Myocyte (in vitro differentiated cells): ENCODE measurements around the gene FEN1. TPM values are rescaled to one million over a fixed set of nuclear protein-coding genes. Genes with fewer than 3 reads are reported as not detected.

ENCODE experiments used
- DNase-seq: peaks from one replicate; pipeline ENCODE4 v3.0.0-alpha.2; 2012; ENCODE audit warnings: low read depth
- polyA plus RNA-seq: library from polyadenylated mRNA; unstranded; fragments of >200 nt; gene quantifications from one replicate; pipeline ENCODE4 v1.2.1, GENCODE V29; 2012; ENCODE audit warnings: missing spikeins
- total RNA-seq: library from RNA; depleted of rRNA; stranded (reverse); fragments of >200 nt; gene quantifications from 2 replicates; pipeline ENCODE4 v1.2.3, GENCODE V29; 2014

FEN1 gene, protein sequence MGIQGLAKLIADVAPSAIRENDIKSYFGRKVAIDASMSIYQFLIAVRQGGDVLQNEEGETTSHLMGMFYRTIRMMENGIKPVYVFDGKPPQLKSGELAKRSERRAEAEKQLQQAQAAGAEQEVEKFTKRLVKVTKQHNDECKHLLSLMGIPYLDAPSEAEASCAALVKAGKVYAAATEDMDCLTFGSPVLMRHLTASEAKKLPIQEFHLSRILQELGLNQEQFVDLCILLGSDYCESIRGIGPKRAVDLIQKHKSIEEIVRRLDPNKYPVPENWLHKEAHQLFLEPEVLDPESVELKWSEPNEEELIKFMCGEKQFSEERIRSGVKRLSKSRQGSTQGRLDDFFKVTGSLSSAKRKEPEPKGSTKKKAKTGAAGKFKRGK
- 13.4 and 13.9 TPM in 2 replicates for total RNA-seq
- 14.1 TPM for polyA plus RNA-seq

DNA sequence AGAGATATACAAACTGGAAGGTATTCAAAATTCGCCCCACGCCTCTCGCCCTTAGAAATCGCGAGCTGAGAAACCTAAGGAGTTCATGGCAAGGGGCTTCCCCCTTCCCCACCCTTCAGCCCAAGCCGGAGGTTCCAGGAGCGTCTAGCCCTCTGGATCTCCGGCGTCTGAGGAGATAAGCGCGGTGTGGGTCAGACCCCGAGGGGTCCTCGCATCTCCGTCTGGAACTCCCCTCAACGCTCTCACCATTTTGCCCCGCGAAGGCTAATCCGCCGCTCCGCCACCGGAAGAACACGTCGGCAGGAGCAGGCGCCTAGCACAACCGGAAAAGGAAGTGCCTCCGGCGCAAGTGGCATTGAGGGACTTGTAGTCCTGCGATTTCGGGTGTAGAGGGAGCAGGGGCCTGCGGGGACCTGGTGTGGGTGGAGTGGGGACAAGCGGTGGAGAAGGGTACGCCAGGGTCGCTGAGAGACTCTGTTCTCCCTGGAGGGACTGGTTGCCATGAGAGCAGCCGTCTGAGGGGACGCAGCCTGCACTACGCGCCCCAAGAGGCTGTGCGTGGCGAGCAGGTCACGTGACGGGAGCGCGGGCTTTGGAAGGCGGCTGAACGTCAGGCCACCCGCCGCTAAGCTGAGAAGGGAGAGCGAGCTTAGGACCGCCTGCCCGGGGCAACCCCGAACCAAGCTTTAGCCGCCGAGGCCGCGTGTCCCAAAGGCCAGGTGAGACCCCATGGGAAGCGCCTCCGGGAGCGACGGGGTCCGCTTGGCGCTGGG, at the start of gene FEN1, which contains the start of gene TMEM258:
Gene FEN1 (plus strand): TSS at position 602 of the 773 bp plus-strand sequence. CDS start 2,451 bp downstream, outside the sequence.
Gene TMEM258 (minus strand): TSS at position 290 of the 773 bp plus-strand sequence. CDS start 41 bp downstream, at position 249.
- peak; percentile 94 for DNase-seq

DNA sequence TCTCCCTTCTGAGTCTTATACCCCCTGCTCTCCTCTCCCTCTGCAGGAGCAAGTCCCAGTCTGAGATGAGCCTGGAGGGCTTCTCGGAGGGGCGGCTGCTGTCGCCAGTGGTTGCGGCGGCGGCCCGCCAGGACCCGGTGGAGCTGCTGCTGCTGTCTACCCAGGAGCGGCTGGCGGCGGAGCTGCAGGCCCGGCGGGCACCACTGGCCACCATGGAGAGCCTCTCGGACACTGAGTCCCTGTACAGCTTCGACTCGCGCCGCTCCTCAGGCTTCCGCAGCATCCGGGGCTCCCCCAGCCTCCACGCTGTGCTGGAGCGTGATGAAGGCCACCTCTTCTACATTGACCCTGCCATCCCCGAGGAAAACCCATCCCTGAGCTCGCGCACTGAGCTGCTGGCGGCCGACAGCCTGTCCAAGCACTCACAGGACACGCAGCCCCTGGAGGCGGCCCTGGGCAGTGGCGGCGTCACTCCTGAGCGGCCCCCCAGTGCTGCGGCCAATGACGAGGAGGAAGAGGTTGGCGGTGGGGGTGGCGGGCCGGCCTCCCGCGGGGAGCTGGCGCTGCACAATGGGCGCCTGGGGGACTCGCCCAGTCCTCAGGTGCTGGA, 49.1 kb upstream of the FEN1 start:
- DNase-seq: no peak

DNA sequence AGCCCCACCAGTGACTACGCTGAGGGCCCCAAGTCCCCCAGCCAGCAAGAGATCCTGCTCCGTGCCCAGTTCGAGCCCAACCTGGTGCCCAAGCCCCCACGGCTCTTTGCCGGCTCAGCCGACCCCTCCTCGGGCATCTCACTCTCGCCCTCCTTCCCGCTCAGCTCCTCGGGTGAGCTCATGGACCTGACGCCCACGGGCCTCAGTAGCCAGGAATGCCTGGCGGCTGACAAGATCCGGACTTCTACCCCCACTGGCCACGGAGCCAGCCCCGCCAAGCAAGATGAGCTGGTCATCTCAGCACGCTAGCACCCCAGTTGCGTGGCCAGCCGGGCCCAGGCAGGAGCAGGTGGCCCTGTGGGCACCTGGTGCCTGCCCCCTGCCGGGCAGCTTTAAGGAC, 48.5 kb upstream of the FEN1 start:
- no peak for DNase-seq

DNA sequence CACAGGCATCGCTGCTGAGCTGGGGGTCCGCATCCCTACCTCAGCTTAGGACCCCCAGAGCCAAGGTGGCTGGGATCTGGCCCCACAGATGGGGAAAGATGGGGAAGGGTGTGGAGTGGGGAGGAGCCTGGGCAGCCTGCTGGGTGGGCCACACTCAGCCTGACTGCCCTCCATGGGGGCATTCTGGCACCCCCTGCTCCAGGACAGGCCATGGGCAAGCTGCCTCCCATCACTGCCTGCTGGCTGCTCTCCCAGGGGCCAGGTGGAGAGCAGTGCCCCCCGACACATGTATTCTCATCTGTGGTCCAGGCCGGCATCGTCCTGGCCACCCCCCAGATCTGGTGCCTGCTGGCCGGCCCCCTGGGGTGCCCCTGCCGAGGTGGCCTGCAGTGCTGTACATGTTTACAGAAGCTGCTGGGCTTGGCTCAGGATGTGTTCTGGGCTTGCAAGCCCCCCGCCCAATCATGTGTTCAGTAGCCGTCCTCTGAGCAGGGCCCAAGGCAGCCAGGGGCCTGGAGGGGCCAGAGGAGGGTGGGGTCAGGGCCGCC, 48.0 kb upstream of the FEN1 start:
- no peak for DNase-seq

DNA sequence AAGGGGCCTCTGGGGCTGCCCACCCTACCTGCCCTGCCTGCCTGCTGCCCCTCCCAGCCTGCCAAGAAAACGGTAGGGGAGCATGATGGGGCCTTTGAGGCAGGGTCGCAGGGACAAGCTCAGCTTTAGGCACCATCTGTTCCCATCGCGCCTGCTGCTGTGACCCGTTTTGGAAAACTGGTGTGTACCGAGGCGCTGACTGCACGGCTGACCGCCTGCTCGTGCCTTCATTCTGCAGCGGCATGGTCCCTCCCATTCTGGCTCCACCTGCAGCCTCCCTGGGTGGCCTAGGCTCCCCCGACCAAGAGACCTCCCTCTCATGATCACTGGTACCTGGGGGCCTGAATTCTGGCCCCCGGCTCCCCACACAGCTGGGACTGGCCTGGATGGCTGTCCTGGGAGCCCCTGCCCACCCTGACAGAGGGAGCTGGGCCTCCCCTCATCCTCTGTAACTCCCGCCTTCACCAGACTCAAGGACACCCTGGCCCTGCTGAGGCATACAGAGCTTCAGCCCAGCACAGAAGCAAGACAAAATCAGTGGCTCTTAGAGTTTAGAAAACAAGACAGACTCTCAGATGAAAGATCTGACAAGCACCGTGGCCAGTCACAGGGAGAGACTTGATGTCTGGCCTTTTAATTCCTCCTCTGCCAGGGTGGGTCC, 46.8 kb upstream of the FEN1 start:
- DNase-seq: no peak

DNA sequence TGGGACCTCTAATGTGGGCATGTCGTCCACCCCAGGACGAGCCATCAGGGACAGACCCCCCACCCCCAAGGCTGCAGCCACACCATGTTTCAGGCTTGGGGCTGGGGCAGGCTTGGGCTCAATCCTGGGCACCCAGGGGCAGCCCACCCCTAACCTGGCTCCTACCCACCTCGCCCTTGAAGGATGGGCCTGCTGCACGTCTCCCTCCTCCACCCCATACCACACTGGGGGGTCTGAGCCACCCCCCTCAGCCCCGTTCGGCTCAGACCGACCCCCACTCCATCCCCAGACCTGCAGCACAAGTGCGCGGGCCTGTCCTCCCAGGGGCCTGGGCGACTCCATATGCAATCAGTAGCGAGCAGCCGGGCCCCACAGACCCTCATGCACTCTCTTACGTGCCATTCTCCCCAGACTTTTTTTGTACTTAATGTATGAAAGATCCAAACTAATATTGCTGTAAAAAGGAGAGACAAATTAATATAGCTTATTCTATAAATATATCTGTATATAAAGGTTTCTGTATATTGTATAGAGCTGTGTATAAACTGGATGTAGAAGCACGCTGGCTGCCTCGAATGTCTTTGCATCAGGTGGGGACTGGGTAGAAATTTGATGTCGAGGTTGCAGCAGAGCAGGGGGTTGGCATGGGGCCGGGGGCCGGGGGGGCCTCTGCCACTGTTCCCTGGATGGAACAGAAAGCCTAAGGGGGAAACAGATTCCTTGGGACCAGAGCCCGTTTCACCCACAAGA, 46.1 kb upstream of the FEN1 start:
- no peak for DNase-seq

DNA sequence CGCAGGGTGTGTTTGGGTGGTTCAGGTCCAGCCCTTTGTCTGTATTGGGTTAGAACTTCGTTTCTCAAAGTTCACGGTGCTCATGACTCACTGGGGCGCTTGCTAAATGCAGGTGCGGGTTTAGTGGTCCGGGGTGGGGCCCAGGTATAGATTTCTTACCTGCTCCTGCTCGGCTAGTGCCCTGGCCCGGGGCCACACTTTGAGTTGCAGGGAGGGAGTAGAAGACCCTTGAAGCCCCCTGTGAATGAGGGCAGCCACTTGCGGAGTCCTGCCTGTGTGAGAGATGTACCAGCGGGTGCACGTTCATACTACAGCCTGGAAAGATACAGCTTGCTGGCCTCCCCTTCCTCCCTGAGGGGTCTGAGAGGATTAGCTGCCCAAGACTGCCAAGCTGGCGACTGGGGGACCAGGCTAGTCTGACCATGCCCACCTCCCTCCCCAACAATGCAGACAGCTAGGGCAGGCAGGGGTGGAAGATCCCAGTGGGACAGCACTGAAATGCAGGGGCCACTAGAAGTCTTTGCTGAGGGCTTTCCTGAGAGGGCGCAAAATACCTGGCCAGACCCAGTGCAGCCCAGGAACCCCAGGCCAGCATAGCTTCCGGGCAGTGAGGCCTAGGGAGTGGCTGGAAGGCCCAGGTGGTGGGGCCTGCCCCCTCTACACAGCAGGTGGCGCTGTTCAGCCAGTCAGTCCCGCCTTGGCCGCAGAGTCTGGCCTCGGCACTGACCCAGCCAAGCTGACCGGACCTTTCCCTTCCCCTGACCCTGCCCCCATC, 45.3 kb upstream of the FEN1 start:
- peak; percentile 71 for DNase-seq

DNA sequence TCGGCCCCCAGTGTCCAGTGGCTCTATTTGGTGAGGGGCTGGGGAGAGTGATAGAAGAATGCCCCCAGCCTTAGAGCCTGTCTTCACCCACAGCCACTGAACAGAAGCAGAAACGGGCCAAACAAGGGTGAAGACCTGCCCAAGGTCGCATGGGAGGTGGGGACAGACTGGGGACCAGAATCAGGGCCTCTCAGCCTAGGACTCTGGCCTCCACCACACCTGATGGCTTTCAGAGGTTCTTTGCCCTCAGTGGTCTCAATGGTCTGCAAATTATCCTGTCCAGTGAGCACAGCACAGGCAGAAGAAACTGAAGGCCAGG, 44.8 kb upstream of the FEN1 start:
- DNase-seq: no peak

DNA sequence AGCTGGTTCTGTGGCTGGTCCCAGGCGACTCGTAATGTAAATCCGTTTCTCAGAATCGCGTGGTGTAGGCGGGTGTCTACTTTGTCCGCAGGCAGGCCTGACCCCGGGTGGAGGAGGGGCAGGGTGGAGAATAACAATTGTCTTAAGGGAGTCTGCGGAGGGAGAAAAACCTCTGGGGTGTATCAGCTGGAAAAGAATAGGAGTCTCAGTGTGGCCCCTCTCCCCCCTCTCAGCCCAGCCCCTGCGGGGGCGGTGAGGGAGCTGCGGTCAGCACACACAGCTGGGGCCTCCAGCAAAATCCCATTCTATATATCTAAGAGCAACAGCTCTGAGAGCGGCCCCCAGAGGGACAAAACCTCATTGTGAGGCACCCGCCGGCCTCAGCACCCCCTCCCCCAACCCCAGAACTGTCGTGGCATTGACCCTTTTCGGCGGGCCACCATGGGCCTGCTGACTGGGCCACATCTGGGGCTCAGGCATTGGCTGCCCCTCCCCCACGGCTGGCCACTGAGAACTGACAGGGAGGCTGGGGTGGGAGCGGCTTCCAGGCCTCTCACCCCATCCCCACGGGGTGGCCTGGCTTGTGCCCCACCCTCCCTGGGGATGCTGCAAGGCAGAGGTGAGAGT, 43.0 kb upstream of the FEN1 start:
- DNase-seq: no peak

DNA sequence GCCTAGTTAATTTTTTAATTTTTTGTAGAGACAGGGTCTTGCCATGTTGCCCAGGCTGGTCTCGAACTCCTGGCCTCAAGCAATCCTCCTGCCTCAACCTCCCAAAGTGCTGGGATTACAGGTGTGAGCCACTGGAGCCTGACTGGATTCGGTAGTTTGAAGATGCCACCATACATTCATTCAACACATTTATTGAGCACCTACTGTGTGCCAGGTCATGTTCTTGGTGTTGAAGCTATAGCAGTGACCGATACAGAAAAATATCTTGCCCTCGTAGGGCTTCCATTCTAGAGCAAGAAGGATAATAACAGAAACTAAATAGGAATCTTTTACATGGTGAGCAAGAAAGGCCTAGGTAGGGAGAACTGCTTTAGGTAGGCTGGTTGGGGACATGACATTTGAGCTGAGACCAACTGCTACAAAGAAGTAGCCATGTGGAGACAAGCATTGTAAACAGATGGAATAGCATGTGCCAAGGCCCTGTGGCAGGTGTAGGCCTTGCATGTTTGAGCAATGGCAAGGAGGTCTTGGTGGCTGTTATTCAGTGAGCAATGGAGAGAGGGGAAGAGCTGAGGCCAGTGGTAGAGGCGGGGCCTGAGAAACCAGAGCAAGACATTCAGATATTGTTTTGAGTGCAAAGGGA, 42.0 kb upstream of the FEN1 start:
- DNase-seq: no peak

DNA sequence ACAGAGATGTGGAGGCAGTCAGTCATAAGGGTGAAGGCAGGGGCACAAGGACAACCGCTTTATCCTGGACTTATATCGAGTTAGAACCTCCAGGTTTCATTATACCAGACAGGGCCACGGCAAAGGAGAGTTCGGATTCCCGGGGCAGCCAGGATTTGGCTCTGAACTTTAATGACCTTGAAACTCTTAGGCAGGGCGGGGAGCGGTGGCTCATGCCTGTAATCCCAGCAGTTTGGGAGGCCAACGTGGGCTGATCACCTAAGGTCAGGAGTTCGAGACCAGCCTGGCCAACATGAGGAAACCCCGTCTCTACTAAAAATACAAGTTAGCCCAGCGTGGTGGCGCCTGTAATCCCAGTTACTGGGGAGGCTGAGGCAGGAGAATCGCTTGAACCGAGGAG, 41.3 kb upstream of the FEN1 start:
- no peak for DNase-seq

DNA sequence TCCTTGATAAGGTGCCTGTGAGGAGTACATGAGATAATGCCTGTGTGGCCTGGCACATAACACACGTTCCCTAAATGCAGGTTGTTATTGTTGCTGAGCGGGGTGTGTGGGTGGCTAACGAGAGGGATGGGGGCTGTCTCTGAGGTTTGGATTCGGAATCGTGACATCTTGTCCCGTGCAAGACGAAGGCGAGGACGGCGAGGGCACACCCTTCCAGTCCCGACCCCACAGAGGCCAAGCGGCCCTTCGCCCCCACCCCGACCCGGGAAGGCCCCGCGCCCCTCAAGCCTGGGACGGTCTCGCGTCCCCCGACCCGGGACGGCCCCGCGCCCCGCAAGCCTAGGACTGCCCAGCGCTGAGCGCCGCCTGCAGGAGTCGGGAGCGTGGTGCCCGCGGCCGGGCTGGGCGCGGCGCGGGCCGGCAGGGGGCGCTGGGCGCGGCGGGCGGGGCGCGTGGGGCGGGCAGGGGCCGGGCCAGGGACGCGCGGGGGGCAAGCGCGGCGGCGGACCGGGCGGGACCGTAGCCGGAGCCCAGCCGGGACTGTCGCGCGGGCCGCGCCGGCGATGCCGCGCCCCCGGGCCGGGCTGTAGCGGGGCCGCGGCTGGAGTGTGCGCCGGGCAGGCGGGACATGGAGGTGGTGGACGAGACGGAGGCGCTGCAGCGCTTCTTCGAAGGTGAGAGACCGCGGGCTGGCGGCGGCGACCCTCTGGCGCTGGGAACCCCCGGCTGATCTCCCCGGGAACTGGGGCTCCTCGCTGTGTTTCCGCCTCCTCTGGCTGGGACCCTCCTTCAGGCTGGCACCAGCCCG, 40.4 kb upstream of the FEN1 start, which contains the start of gene MYRF:
Gene MYRF (plus strand): TSS at position 520 of the 808 bp plus-strand sequence. CDS start 109 bp downstream, at position 629.
- peak; percentile 27 for DNase-seq

DNA sequence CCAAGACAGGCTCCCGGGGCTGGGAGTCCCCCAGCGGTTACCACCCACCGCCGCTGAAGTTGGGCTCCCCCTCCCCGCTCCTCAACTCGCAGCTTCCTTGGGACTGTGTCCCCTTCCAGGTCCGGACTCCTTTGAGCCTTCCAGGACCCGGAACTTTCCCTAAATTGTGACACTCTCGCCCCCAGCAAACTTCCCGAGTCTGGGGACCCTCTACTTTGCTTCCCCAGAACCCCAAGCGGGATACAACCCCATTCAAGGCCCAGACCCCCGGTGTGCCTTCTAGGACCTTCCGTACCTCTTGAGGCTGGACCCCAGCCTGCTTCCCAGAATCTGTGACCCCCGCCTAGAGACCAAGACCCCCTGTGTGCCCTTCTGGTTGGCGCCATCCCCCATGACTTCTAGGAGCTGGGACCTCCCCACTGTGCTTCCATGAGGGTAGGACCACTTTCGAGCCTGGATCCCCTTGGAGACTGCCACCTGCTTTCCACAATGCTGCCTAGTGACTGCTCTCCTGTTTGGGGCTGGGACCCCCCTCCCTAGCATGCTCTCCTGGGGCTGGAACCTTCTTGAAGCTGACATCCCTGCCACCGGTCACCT, 39.7 kb upstream of the FEN1 start:
- DNase-seq: no peak

DNA sequence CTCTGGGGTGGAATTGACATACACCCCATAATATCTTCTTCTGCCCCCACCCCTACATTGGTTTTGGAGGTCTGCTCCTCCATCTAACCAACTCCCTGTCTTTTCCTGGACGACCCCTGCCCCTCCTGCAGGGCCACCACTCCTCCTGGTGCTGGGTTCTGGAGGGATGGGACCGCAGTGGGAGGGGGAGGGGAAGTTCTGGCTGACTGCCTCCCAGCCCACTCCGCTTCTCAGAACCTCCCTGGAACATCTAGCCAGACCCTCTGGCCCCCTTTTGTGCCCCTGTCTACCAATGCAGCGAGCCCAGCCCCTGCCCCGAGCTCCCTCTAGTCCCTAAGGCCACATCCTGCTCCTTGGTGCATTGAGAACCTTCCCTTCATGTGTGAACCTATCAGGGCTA, 39.0 kb upstream of the FEN1 start:
- DNase-seq: no peak

DNA sequence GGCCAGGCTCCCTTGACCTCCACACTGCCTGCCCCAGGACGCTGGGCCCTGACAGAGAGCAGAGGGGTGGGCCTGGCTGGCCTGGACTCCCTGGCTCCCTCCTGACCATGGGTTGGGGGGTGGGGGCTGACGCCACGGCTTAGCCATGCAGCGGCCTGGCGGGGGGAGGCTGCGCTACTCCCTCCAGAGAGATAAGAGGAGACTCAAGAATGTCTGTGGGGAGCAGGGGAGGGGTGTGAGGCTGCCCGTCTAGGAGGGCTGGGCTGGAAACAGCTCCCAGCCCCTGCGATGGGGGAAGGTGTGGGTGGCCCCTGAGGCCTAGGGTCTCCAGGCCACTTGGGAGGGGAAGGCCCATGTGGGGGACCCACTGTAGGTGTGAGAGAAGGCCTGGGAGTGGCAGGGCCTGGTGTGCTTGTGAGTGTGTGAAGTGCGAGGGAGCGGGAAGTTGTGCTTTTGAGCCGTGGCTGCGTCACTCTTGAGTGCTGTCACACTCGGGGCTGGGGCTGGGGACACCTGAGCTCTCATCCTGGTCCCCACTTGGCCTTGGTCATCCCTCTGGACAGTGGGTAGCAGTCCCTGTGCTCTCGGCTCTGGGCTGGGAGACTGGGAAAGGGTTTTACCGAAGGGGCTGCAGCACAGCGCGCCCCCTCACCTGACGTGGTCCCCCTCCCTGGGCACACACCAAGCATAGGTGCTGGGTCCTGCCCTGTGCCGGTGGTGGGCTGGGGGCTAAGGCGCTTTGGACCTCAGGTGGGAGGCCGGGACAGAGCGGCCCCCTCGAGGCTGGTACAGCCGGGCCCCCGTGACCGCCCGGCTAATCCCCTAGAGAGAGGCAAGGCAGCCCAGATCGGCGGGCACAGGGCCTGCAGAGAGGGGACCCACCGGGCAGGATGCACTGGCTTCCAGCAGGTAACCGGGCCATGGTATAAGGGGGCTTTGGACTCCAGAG, 37.9 kb upstream of the FEN1 start:
- no peak for DNase-seq

DNA sequence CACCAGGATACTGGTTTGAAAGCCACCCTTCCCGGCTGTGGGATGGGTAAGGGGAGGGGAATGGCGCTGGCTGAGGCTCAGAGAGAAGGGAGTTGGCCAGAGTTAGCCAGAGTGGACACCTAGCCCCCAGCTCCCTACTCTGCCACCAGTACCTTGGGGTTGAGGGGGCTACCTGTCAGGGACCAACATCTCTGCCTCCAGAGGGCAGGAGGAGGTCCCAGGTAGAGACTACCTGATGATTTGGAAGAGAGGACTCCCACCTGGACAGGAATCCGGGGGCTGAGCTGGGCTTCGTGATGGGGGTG, 36.6 kb upstream of the FEN1 start:
- DNase-seq: no peak
